Erythroblast (primary cell): ENCODE data around the gene NIPA2.
A peak's percentile ranks its signal among the peaks of the same experiment; 100 is the strongest.
"Not testable (repeated sequence)": the region's sequence is repeated elsewhere in the genome, so short reads cannot be mapped to it uniquely, and the experiment has no call there.

Source experiments
- DNase-seq, 2 experiments: peaks; one replicate each; lab custom pipeline; 2025; lab: John Stamatoyannopoulos, UW
- GATA1 ChIP-seq: IDR thresholded peaks from 2 replicates; pipeline ENCODE4 v1.6.1; 2011; ENCODE audit warnings: low read depth, mild to moderate bottlenecking, control low read depth, low read length, moderate library complexity
- POLR2A ChIP-seq: IDR thresholded peaks from 2 replicates; pipeline ENCODE4 v1.6.1; 2011; ENCODE audit warnings: mild to moderate bottlenecking, low read length

Gene NIPA2

DNA sequence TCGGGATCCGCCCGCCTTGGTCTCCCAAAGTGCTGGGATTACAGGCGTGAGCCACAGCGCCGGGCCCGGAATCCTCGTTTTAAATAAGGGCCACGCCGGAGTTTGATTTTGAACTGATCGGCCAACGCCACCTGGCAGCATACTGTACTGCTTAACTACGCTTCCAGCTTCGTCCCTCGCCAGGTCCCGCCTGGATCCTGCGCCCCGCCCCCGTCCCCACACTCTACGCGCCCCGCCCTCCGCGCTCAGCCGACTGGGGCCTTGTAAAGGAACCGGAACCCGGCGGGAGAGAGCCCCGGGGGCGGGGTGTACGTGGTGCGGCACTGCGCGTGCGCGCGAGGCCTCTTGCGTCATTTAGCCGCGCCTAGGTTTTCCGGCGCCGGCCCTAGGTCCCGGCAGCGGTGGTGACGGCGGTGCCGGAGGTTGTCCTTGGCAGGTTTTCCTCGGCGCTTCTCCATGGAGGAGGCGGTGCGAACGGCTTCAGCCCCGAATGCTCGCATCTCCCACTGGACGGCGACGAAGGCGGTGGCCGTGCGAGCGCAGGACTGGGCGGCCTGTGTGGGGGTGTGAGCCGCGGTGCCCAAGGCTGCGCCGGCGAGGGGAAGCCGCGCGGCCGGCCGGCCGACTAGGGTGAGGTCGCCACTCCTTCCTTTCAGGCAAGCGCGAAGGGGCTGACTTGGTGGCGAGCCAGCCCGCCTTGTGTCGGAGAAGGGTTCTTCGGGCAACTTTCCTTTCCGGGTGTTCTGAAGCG lies at the start of gene NIPA2:
NIPA2 (plus strand) TSS at position 375 of the 751 bp plus-strand sequence. CDS start 13,066 bp downstream, outside the sequence.
- peak; percentile 98 to 99 for DNase-seq
- TF ChIP-seq POLR2A: peak; percentile 90
- TF ChIP-seq GATA1: no peak

DNA sequence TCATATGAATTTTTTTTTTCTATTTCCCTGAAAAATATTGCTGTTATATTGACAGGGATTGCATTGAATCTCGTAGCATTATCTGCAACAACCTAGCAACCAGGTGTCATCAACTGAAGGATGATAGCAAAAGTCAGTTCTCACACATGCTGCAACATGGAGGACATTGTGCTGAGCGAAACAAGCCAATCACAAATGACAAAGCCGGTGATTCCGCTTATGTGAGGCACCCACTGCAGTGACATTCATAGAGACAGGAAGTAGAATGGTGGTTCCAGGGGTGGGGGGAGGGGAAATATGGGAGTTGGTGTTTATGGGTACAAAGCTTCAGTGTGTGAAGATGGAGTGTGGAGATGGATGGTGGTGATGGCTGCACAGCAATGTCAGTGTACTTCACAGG lies 44.4 kb upstream of the NIPA2 start:
- TF ChIP-seq POLR2A (no peak), GATA1 (no peak)
- no peak for DNase-seq

DNA sequence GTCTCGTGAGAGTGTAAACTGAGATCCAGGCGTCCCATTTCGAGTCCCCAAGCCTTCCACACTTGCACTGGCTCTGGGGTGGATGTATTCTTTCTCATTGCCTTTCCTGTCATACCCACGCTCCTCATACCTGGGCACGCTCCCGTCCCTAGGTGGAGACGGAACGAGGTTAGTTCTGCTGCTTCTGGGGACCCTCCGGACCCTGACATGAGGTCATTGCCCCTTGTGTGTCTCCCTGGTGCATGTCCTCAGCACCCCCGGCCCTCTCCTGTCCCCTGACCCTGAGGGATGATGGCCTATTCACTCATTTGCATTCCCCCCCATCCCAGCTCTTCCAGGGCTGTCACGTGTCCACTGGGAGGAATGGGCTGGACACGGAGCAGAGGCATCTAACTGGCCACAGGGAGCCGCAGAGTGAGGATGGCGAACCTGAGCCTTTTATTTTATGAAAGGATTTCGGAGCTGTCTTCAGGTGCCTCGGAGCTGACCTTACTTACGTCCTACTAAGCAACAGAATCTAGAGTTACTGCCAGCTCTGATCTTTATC lies 43.8 kb upstream of the NIPA2 start:
- DNase-seq: no peak
- TF ChIP-seq GATA1 (no peak), POLR2A (no peak)

DNA sequence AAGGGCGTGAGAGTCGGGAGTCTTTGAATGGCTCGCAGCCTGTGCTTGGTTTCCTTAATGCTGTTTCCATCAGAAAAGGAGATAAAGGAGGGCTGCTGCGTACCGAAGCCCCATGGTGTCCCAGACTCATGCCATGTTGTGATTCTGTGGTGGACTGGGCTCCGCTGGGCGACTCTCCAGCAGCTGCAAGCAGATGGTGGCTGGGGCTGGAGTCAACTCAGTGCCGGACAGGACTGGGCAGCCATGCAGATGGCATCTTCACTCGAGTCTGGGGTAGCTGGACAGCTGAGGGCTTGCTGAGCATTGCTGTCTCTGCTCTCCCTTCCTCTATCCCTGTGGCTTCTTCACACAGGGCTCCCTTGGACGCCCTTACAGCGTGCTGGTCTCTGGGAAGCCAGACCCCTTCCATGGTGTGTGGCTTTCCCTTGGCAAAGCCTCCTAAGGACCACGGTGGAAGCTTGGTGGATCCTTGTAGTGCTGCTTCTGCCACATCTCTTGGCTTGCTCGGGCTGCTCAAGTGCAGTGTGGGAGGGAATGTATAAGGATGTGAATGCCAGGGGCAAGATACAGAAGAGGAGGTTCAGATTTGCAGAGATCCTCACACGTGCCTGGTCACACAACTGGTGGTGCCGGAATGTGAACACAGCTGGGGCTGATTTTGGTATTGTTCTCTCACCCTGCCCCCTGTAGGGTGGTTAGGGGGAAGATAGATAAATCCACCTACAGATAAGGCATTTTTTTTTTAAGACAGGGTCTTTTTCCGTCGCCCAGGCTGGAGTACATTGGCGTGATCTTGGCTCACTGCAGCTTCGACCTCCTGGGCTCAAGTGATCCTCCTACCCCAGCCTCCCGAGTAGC lies 43.0 kb upstream of the NIPA2 start:
- no peak for DNase-seq
- no peak for TF ChIP-seq POLR2A
- TF ChIP-seq GATA1: no peak

DNA sequence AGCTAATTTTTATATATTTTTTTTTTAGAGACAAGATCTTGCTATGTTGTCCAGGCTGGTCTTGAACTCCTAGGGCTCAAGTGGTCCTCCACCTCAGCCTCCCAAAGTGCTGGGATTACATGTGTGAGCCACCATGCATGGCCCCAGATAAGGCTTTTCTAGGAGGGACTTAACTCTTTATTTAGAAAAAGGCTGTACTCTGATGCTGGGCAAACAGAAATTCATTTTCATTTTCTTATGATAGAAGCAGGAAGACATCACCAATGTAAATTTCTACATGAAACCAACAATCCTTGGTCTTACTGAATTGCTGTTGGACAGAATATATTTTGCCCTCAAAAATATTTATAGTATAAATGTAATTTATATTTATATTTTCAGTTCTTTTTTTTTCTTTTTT lies 42.4 kb upstream of the NIPA2 start:
- no peak for TF ChIP-seq POLR2A
- no peak for TF ChIP-seq GATA1
- no peak for DNase-seq

DNA sequence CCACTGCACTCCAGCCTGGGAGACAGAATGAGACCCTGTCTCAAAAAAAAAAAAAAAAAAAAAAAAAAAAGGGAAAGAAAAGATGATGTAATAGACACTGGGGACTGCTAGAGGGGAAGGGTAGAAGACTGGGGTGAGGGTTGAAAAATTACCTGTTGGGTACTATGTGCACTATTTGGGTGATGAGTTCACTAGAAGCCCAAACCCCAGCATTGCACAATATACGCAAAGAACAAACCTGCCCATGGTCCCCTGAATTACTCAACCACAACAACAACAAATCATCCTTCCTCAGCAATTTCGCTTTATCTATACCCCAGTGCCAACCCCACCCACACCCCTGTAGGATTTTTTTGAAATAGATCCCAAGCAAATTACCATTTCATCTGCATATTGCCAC lies 38.6 kb upstream of the NIPA2 start:
- DNase-seq: peak in 1 of 2 experiments; percentile 40
- no peak for TF ChIP-seq POLR2A
- no peak for TF ChIP-seq GATA1

DNA sequence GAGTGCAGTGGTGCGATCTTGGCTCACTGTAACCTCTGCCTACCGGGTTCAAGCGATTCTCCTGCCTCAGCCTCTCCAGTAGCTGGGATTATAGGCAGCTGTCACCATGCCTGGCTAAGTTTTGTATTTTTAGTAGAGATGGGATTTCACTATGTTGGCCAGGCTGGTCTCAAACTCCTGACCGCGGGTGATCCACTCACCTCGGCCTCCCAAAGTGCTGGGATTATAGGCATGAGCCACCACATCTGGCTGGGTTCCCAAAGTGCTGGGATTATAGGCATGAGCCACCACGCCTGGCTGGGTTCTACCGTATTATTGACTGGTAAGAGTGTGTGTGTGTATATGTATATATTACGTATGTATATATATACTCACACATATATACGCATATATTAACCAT lies 35.5 kb upstream of the NIPA2 start:
- DNase-seq: not testable (repeated sequence)

DNA sequence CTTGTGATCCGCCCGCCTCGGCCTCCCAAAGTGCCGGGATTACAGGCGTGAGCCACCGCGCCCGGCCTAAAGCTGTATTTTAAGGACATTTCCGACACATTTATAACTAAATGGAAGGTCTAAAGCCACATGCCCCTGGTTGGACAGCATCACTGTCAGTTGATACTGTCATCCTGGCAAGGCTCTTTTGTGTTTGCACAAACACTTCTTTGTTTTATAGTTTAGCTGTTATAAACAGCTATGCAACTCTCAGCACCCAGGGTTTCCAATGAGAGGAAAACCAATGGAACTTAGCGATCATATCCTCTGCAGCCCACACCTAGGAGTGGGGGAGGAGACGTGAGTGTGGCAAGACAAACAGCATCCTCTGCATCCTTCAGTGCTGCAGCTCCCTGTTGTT lies 32.3 kb upstream of the NIPA2 start:
- TF ChIP-seq POLR2A: no peak
- TF ChIP-seq GATA1: no peak
- no peak for DNase-seq

DNA sequence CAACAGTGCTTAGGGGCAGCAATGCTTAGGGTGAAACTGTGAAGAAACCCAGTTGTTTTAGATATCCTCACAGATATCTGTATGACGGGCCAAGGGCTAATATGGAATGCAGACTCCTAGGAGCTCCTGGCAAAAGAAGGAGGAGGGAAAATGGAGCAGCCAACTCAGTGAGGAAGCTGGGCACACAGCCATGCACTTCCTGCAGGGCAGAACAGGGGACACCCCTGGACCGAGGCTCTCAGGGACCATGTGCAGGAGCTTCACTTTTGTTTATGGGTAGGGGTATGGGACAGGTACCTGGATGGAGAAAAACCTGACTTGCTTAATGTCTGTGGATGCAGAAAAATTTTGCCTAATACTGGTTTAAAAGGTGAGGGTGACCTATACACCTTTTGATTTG lies 31.8 kb upstream of the NIPA2 start:
- TF ChIP-seq GATA1 (no peak), POLR2A (no peak)

DNA sequence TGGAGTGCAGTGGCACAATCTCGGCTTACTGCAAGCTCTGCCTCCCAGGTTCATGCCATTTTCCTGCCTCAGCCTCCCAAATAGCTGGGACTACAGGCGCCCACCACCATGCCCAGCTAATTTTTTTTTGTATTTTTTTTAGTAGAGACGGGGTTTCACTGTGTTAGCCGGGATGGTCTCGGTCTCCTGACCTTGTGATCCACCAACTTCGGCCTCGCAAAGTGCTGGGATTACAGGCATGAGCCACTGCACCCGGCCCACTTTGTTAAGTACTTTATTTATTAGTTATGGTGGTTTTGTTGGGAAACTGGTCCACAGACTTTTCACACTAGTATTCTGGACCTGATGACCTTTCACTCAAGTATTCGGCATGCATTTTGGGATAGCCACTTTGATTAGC lies 30.6 kb upstream of the NIPA2 start:
- DNase-seq: not testable (repeated sequence)

More for the DNA sequence above, 31.8 kb upstream of the NIPA2 start:
- DNase-seq: no peak

DNA sequence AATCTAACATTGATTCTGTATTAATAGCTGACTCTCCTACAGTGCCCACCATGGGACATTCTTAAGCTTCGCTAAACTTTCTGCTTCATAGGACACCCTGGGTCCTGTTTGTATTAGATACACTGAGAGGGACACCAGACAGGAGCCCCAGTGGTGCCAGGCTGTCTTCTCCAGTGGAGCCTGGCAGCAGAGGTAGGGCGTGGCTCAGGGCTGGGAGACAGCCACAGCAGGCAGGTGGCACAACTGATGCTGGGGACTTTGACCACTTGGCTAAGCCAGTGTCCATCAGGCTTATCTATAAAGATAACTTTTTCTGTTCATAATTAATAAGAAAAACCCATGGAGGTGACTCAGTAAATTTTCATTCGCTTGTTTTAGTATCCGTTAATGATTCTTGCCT lies 30.2 kb upstream of the NIPA2 start:
- no peak for TF ChIP-seq GATA1
- no peak for TF ChIP-seq POLR2A
- DNase-seq: no peak

DNA sequence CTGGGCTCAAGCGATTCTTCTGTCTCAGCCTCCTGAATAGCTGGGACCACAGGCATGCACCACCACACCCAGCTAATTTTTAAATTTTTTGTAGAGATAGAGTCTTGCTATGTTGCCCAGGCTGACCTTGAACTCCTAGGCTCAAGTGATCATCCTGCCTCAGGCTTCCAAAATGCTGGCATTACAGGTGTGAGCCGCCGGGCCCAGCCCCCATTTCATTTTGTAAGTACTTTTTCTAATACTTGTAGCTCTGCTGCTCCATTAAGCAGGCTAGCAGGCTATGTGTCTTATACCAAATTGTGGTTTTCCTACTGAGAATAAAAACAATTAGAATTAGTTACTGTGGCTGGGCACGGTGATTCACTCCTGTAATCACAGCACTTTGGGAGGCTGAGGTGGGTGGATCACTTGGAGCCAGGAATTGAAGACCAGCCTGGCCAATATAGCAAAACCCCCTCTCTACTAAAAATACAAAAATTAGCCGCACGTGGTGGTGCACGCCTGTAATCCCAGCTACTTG lies 29.6 kb upstream of the NIPA2 start:
- no peak for DNase-seq

DNA sequence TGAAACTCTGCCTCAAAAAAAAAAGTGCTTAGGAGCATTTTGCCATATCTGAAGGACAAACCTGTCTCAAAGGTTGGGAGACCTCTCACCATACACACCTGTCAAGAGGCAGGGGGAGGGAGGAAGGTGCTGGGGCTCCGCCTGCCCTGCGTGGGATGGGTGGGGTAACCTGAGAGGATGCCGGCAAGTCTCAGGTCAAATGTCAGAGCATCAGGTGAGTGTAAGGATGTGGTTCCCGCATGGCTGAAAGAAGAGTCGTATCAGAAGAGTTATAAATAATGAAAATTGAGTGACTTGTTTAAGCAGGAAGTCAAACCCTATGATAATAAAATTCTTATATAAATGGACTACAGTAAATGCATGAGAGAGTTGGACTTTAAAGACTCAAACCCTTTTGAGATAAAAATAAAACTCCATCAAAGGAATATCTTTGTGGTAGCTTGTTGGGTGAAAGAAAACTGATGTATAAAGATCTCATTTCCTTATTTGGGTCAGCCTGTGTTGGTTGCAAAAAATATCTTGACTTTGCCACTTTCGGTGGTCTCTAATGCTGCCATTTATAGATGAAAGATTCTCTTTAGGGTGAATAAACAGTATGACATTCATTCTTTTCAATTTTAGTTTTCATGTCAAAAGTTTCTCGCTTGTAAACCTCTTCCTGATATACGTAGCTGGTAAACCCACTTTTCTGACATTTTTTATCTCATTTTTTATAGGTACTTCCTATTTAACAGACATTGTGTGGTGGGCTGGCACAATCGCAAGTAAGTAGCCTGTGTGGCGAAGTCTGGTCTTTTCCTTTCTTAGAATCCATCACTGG lies 28.2 kb upstream of the NIPA2 start:
- TF ChIP-seq GATA1 (no peak), POLR2A (no peak)
- no peak for DNase-seq

More for the DNA sequence above, 29.6 kb upstream of the NIPA2 start:
- TF ChIP-seq GATA1: no peak
- no peak for TF ChIP-seq POLR2A

DNA sequence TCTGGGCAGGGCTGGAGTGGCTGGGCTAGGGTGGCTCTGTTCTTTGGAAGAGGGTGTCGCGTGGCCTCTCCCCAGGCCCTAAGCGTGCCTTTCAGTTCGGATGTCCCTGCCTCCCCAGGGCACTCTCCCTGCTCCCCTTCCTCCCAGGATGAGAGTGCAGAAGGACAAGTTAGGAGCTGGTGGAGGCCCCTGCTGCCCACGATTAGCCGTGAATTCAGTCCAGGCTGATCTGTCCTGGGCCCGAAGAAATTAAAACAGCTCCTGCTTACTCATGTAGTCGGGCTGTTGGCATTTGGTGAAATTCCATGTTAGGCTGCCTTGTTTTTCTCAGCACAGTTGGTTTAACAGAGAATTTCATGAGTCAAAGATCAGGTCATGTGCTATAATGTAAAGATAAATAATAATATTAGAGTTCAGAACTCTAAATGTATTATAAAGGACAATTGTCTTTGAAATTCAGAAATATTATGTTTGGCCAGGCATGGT lies 27.6 kb upstream of the NIPA2 start:
- no peak for TF ChIP-seq POLR2A
- TF ChIP-seq GATA1: no peak
- DNase-seq: no peak
